HG02870 (cell line): ENCODE results near the gene AGBL1.

Experiments
- ATAC-seq: cut with Tn5 transposase; IDR thresholded peaks from one replicate; pipeline ENCODE4 v1.9.1; 2021; ENCODE audit warnings: mild to moderate bottlenecking, moderate library complexity; ENCODE audit not compliant: unreplicated experiment

The AGBL1 gene

DNA sequence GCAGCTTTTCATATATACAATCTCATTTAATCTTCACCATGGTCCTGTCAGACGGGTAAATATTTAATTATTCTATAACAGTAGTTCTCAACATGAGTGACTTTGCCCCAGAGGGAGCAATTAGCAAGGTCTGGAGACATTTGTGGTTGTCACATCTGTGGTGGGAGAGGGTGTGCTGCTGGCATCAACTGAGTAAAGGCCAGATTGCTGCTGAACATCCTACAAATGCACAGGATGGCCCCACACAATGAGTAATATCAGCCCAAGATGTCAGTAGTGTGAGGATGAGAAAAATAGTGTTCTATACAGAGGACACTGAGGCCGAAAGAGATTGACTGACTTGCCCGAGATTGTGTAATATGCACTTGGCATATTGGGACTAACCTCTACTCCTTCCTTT is 156.0 kb downstream of the AGBL1 start:
- ATAC-seq: no peak

DNA sequence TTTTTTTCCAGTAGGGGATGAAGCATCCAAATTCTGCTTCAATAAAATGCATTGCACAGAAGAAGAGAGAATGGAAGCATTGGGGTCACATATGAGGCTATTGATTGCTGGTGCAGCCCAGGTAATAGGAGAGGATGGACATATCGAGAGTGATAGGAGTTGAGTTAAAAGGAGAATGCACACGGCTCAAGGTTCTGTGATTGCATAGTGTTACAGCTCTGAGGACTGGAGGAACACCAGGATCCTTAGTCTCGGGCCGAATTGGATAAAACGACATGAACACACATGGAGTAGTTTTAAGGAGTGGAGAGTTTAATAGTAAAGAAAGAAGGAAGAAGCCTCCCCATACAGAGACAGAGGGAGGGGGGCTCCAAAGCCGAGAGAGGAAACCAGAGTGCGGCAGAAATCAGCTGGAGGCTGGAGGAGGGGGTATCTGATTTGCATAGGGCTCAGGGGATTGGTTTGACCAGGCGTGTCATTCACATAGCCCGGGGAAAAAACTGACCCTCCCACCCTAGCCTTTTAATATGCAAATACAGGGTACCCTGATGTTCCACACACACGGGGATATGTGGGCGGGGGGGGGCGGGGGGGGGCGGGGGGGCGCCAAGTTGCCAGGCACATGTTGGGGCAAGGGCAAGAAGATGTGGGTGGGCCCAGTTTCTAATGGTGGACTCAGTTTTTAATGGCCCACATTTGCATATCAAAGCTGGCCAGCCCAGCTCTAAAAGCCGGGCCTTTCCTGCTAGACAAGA is 156.9 kb downstream of the AGBL1 start:
- ATAC-seq: no peak

DNA sequence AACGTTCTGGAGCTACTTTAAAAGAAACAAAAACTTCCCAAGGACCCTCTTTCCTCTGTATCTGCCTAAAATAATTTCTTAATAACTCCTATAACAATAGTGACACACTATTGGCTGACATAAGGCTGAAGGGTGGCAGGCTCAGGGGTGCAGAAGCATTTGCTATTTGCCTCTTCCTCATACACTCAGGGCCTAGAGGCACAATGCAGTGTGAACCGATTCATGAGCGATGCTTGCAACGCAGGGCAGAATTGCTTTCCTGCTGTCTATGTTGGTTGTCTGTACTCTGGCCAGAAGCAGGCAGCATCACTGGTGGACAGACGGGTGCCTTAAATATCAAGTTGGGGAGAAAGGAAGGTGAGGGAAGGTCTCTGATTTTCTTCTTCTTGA is 157.4 kb downstream of the AGBL1 start:
- no peak for ATAC-seq

DNA sequence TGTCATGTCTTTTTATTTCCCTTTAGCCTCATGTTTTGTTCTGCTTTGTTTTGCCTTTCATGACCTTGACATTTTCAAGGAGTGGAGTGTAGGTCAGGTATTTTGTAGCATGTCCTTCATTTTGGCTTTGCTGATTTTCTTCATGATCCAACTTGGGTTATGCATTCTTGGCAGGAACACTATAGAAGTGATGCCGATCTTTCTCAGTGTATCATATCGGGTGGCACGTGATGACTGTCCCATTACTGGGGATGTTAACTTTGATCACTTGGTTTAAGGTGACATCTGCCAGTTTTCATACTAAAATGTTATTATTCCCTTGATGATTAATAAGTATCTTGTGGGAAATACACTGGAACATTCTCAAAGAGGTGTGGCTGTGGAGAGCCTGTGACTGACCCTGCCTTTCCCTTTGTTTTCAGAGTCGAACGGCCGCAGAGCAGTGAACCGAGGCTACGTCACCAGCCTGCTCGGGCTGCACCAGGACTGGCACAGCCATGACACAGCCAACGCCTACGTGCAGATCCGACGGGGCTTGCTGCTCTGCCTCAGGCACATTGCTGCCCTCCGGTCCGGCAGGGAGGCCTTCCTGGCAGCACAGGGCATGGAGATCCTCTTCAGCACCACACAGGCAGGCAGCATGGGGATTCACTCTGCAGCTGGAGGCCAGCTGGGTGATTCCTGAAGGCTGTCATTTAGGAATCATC is 167.7 kb downstream of the AGBL1 start:
- no peak for ATAC-seq

DNA sequence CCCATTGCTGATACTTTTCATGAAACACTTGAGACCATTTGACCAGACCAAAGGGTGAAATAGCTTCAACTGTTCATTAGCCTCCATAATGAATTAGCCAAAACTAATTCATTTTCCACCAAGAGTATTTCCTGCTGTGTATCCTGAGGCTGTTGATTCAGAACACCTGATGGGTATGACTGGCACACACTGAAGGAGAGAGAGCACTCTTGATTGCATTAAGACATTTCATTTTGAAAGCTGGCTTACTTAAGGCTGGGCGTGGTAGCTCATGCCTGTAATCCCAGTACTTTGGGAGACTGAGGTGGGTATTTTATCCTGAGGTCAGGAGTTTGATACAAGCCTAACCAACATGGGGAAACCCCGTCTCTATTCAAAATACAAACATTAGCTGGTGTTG is 175.6 kb downstream of the AGBL1 start:
- ATAC-seq: no peak

DNA sequence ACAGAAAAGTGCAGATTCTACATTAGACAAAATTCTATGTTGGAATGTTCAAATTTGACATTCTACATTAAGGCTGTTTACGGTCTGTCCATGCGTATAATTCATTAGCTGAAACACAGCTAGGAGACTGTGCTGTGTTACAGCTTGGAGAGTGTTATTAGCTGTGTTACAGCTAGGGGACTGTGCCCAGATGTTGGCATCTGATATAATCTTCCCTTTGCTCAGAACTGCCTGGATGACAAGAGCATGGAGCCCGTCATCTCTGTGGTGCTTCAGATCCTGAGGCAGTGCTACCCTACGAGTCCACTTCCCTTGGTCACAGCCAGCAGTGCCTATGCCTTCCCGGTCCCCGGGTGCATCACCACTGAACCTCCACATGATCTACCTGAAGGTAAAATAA is 177.0 kb downstream of the AGBL1 start:
- no peak for ATAC-seq

DNA sequence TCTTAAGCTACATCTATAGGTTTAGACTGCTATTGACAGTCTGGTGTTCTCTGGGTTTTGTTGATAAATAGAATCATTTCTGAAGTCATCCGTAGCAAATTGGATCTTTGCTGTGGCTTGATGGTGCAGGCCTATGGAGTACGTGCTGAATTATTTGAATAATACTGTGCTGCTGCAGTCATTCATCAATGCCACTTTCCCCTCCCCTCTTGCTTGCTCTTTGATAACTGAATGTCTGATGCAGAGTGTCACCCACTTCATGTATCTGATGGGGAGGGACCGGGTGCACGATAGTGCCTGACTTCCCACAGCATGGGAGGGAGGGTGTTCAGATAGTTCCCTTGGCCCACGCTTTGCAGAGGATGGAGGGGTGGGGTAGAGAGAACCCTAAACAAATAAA is 179.9 kb downstream of the AGBL1 start:
- no peak for ATAC-seq

DNA sequence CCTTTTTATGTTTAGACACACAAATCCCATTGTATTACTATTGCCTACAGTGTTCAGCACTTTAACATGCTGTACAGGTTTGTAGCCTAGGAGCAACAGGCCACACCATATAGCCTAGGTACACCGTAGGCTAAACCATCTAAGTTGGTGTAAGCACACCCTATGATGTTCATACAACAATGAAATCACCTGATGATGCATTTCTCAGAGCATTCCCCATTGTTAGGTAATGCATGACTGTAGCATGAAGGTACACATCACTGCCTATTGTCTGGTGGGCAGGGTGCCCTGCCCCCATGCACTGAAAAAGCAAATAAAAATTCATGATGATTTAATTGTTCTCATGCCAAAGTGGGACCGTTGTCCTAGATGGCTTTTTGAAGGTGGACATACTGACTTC is 183.6 kb downstream of the AGBL1 start:
- no peak for ATAC-seq

DNA sequence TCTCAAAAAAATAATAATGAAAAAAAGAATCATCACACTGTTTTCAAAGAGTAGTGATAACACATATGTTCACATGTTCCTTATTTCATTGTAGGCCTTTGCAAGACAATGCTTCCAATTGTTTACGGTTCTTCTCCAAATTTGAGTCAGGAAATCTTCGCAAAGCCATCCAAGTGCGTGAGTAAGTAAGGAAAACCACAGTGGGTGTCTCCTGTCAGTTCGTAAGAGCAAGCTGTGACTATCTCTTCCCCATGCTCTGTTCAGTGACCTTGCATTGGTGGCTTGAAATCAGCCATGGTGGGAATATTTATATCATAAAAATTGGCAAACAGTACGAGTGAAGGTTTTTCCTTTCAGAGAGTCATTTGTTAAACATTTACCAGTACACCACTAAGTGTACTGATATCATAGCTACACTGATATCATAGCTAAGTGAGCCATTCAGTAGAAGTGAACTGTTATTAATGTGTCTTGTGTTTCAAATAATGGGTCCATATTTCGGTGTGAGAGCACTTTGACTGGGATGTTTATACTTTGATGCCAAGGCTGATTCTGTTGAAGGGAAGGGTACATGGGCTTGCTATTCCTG is 187.3 kb downstream of the AGBL1 start:
- no peak for ATAC-seq

DNA sequence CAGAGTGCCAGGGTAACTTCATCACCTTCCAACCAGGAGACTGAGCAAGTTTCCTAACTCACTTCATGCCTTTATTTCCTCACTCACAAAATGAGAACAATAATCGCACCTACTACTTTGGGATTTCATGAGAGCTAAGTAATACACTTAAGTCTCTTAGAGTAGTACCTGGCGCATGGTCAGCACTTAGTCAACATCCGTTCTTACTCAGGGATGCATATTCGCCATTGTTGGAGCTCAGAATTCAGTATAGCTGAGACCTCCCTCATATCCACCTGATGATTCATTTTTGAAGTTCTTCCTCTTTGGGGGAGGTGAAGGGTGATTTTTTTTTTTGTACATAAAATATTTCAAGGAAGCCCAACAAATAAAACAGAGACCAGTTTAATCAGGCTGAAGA is 188.2 kb downstream of the AGBL1 start:
- ATAC-seq: no peak

DNA sequence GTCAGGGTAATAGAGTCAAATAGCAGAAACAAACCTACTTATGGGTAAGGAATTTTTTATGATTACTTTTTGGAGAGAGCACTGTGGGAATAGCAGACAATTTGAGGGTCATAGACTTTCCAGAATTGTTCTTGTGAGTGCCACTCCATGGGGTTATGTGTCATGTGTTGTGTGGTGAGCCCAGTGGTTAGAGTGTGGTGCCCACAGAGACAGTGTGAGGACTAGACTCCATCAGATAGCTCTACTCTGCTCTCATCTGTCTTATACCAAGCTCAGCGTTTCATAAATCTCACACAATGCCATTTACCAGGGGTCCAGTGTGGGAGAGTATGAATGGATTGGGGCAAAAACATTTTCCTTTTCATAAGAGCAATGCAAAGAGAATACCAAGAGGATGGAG is 188.9 kb downstream of the AGBL1 start:
- ATAC-seq: no peak

DNA sequence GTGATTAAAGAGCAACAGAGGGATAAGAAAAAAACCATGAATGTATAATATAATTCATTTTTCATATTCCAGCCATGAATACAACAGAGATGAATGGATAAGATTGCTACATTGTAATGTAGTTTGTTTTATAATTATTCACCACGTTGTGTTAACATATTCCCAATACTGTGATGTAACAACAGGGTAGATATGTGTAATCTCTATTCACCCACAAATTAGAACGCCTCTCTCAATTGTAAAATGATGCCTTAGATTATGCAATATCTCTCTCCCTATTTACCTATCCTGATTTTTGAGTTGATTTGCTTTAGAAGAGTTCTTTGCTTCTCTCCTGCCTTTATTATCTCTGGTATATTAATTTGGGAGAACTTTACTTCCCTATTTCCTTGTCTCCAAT is 193.6 kb downstream of the AGBL1 start:
- ATAC-seq: no peak

DNA sequence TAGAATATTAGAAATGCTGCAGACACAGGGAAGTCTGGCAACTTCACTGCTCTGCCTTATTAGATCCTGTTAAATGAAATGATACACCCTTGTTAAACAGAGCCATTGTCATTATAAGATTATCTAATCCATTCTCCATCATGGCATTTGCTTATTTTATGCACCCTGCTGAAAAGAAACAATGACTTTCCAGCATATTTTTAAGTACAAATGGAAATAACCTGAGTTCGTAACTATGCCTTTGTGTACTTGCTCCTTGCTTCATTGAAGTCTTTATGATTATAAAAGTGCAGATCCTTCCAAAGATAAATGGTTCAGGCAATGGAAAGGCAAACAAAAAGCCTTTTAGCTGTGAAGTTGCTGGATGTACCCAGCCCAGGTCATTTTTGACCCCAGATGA is 195.7 kb downstream of the AGBL1 start:
- no peak for ATAC-seq

DNA sequence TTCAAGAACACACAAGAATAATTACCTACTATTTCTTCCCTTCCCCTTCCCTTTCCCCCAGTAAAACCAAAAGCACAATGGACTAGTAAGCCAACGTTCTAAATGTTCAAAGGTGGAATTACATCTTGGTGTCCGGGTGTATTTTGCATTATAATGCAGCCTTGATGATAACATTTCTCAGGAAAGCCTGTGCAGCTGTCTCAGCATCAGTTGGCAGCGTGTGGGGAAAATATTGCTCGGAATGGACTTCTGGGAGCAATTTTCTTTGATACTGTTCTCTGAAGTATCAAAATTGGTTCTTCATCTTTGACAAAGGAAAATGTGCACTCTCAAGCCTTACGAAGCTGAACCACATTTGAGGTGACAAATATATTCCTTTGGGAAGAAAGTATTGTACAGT is 198.9 kb downstream of the AGBL1 start:
- ATAC-seq: no peak

DNA sequence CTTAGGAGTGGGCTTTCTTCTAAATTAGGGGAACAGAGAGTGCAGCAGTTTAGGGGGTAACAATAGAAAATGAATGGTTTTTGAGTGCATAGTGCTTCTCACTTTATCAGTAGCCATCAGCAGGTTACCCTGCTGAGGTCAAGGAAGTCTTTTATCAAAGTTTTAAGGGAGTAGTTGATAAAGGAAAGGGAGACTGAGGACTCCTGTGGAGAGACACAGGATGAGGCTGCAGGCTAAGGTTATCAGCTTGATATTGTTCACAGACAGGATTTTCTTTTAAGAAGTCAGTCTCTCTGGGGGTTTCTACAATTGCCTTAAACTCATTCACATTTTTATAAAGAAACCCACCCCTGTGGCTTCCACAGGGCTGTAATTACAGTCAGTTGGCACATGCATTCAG is 205.0 kb downstream of the AGBL1 start:
- ATAC-seq: no peak

DNA sequence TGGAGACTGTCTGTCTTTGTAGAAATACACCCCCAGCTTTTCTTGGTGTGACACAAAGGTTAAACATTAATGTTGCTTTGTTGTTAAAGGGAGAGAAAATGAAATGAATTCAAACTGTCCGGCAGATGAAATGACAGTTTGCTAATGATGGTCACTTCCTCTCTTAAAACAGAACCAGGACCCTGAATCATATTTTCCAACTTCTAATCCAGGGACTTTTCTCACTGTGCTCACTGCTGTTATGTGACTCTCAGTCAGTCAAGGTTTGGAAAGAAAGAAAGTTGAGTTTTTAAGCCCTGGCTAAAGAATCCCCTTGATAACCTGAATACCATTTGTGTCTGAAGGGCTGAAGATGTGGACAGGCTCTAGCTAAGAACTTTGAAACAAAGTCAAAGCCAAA is 215.8 kb downstream of the AGBL1 start:
- no peak for ATAC-seq

DNA sequence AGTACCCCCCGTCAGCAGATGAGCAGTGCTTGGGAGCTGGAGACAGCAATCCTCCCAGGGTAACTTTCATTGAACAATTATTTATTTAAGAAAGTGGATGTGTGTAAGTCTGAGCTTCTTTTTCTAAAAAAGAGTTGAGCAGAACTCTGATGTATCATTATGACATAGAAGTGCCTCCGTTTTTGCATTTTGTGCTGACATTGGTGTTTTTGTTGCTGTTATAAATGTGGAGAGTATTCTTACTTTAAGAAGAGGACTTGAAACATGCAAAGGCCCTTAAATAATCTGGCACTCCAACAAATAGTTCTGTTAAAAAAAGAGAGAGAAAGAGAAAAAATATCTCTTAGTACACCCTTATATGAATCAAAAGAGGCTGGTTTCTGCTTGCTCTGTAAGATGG is 217.1 kb downstream of the AGBL1 start:
- no peak for ATAC-seq

DNA sequence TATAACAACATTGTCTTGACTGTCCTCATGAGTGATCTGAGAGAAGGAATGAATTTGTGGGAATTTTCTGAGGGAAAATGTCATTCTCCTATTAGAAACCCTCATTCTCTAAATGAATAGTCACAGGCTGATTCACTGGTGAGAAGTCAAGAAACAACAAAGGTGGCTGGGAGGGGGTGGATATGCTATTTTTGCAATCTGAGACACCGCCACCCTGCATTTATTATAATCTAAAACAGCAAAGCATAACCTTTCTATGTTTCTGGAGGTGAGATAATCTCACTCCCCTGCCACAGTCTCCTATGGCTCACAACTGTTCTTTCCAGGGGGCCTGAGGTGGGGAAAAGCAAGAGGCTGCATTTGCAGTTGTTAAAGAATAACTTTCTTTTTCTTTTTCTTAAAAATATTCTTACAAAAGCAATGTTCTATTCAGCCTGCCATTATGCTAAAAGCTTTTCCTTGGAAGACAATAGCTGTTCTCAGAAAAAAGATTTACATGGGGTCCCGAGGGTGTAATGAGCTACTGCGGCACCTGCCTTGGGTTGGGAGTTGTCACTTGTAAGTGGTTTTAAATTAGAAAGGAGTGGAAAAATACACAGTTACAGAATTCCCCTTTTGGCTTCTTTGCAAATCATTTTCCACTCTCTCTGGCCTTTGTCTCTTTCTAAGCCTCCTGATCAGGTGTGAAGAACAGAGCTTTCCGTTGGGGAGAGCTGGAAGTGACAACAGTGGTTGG is 220.9 kb downstream of the AGBL1 start:
- no peak for ATAC-seq

DNA sequence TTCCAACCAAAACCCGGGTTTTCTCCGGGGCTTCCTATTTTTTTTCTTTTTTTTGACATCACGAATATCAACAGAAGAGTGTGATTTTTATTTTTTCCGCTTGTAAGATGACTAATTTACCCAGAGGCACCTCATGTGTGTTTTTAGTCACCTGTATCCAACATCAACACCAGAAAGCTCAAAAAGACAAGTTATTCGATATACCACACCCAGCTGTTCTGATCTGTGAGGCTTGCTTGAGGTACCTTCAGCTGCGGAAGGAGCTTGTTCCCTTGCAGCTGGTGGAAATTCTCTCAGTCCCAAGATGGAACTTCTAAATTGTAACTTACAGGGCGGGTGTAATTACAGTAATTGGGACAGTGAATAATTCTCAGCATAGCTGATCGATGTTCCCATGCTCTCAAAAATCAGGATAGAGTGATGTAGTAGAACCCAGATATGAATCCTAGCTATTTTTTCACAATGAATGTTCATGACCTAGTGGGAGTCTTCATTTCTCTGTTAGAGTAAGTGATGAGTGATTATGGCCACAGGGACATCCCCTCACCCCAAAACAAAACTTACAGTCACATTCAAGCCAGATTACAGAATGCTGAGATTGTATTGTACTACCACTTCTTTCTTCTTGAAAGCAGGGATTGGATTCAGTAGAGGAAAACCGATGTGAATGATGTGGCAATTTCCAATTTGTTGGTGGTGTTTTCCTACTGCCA is 232.1 kb downstream of the AGBL1 start:
- ATAC-seq: no peak

DNA sequence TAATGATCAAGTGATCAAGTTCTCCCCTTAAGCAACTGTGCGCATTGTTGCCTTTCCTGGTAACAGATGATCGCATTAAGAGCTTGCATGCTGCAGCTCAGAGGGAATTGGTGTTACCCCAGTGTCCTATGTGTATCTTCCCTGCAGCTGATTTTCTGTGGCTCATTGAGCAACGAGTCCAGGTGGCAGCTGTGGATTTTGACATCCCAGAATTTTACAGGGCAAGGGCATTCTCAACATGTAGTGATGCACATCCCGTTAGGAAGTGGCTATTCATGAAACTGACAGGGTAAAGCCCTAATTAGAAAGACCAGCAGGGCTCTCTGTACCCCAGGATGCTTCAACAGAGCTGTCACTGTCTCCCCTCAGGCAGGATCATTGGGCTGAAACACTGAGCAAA is 232.8 kb downstream of the AGBL1 start:
- no peak for ATAC-seq

DNA sequence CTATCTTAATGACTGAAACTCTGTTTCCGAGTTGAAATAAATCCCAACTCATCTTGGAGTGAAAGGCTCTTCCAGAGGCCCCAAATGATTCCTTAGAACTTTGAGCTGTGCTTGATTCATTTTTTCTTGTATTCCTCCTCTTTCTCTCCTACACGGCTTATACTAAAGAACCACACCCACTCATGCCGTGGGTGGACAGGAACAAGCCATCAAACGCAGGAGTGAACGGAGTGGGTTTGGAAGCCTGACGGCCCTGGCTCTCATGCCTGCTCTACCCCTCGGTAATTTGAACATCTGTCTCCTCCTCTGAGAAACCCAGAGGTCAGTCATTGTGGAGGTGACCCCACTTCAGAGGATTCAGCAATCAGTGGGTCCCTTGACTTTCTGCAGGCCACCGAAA is 236.5 kb downstream of the AGBL1 start:
- no peak for ATAC-seq
